Mucosa of descending colon (tissue), 3 donors: Measurements from ENCODE around the gene TRAPPC14. TPM values are rescaled to one million over a fixed set of nuclear protein-coding genes. Genes with fewer than 3 reads are reported as not detected.
A peak's percentile ranks its signal among the peaks of the same experiment; 100 is the strongest.

Experiments used
- ATAC-seq: fragments of 200-7000 bp; cut with Tn5 transposase; one replicate; pipeline ENCODE4 v1.9.1; 2020; ENCODE audit warnings: mild to moderate bottlenecking, moderate library complexity
- DNase-seq, 3 donors: peaks; one replicate each; pipeline ENCODE4 v3.0.0-alpha.2; 2020
- H3K36me3 ChIP-seq: fragments of 200-600 bp; one replicate; pipeline ENCODE4 v1.8.0; 2021; ENCODE audit warnings: low read depth, mild to moderate bottlenecking
- H3K4me1 ChIP-seq: fragments of 200-600 bp; one replicate; pipeline ENCODE4 v1.8.0; 2021; ENCODE audit warnings: low read depth, mild to moderate bottlenecking
- H3K4me3 ChIP-seq: fragments of 200-600 bp; one replicate; pipeline ENCODE4 v1.8.0; 2021; ENCODE audit warnings: mild to moderate bottlenecking
- H3K9me3 ChIP-seq: fragments of 200-600 bp; one replicate; pipeline ENCODE4 v1.8.0; 2021; ENCODE audit warnings: mild to moderate bottlenecking
- CTCF ChIP-seq: fragments of 200-600 bp; IDR thresholded peaks from one replicate; pipeline ENCODE4 v1.8.0; 2022; ENCODE audit warnings: antibody characterized with exemption, mild to moderate bottlenecking
- intact Hi-C, 2 donors: fragments of 100-400 bp; cut with DNase I in 1 of 2; cut with micrococcal nuclease in 1 of 2; formaldehyde crosslinking; loops; one replicate each; pipeline versions ENCODE4 v1.11.0 to v1.11.1; 2022; cut with DNase I, micrococcal nuclease
- total RNA-seq, 3 donors: library from RNA; stranded (reverse); fragmentation: NEBNext Ultra II Directional in 2 of 3; extraction: Animal tissue kit (Norgen Biotek cat#: 25700) in 2 of 3; gene quantifications; one replicate each; pipeline versions ENCODE4 v1.2.1 to v1.2.4, GENCODE V29; 2021 to 2023
- donor health status: DM: no; HTN: no; CAD: no; lungs with moderate emphysema.
- donor health status: DM: no; HTN: no; CAD: no.
- donor health status: DM: no; HTN: yes; CAD: no.

TRAPPC14 gene
- total RNA-seq, 3 donors from 2014 or later, result 36.7 to 78.9 (median 49.0) TPM

GRCh38 chr7:100126239-100126930 lies 32.1 kb downstream of the TRAPPC14 start:
- no peak for TF ChIP-seq CTCF
- intact Hi-C loops, result no loop called here
- Histone ChIP-seq H3K4me1 (peaks cover 41% of the 10 kb centered on the region), H3K4me3 (peak overlapping the region; percentile 90), H3K9me3 (no peaks in the 10 kb centered on the region), H3K36me3 (no peaks in the 10 kb centered on the region)
- peak; percentile 35 for ATAC-seq
- DNase-seq, result peak in 1 of 3 donors; percentile 61

GRCh38 chr7:100124301-100125230 lies 34.0 kb downstream of the TRAPPC14 start:
- intact Hi-C loops, result no loop called here
- peak in 2 of 3 donors; percentile 53 to 69 for DNase-seq
- Histone ChIP-seq H3K36me3 (no peaks in the 10 kb centered on the region), H3K9me3 (no peaks in the 10 kb centered on the region), H3K4me3 (no peak overlapping the region), H3K4me1 (peaks cover 41% of the 10 kb centered on the region)
- peak; percentile 45 for ATAC-seq
- no peak for TF ChIP-seq CTCF

GRCh38 chr7:100122568-100122967 lies 36.0 kb downstream of the TRAPPC14 start:
- DNase-seq, result no peak
- intact Hi-C loops, result no loop called here
- TF ChIP-seq CTCF, result no peak
- Histone ChIP-seq H3K4me3 (no peak overlapping the region), H3K4me1 (peaks cover 42% of the 10 kb centered on the region), H3K9me3 (no peaks in the 10 kb centered on the region), H3K36me3 (no peaks in the 10 kb centered on the region)
- no peak for ATAC-seq

GRCh38 chr7:100122067-100122466 lies 36.5 kb downstream of the TRAPPC14 start:
- H3K4me1 ChIP-seq, result peaks cover 42% of the 10 kb centered on the region
- no peak for TF ChIP-seq CTCF
- no peaks in the 10 kb centered on the region for H3K36me3 ChIP-seq
- no peaks in the 10 kb centered on the region for H3K9me3 ChIP-seq
- ATAC-seq (no peak), DNase-seq (peak in 1 of 3 donors; percentile 57)
- intact Hi-C loops, result no loop called here
- no peak overlapping the region for H3K4me3 ChIP-seq

GRCh38 chr7:100120733-100121036 lies 37.8 kb downstream of the TRAPPC14 start:
- H3K4me3 ChIP-seq, result no peak overlapping the region
- no peak for TF ChIP-seq CTCF
- DNase-seq, result no peak
- H3K4me1 ChIP-seq, result peaks cover 36% of the 10 kb centered on the region
- H3K9me3 ChIP-seq, result no peaks in the 10 kb centered on the region
- no peaks in the 10 kb centered on the region for H3K36me3 ChIP-seq
- intact Hi-C loops, result no loop called here
- no peak for ATAC-seq
